IPS-20b (cell line): ENCODE data around the gene NDUFAF8.

Experiments
- H3K27ac ChIP-seq: one replicate; pipeline ENCODE4 v1.5.1; 2013; ENCODE audit warnings: low read length
- H3K27me3 ChIP-seq: 2 replicates; pipeline ENCODE4 v1.6.1; 2013; ENCODE audit warnings: mild to moderate bottlenecking, low read length, inconsistent platforms; ENCODE audit not compliant: insufficient read depth
- H3K36me3 ChIP-seq: 2 replicates; pipeline ENCODE4 v1.6.1; 2013; ENCODE audit warnings: low read depth, mild to moderate bottlenecking, inconsistent platforms, low read length, moderate library complexity; ENCODE audit not compliant: insufficient read depth
- H3K4me1 ChIP-seq: 2 replicates; pipeline ENCODE4 v1.6.1; 2013; ENCODE audit warnings: mild to moderate bottlenecking, control low read depth, inconsistent platforms, low read length, moderate library complexity; ENCODE audit not compliant: insufficient read depth
- H3K4me3 ChIP-seq: 2 replicates; pipeline ENCODE4 v1.5.1; 2013; ENCODE audit warnings: mild to moderate bottlenecking, low read length, inconsistent platforms
- H3K9ac ChIP-seq: 2 replicates; pipeline ENCODE4 v1.6.1; 2013; ENCODE audit warnings: low read depth, mild to moderate bottlenecking, inconsistent platforms, low read length, moderate library complexity
- H3K9me3 ChIP-seq: 2 replicates; pipeline ENCODE4 v1.6.1; 2013; ENCODE audit warnings: mild to moderate bottlenecking, low read depth, low read length, inconsistent platforms; ENCODE audit not compliant: insufficient read depth

The NDUFAF8 gene, protein sequence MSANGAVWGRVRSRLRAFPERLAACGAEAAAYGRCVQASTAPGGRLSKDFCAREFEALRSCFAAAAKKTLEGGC

DNA sequence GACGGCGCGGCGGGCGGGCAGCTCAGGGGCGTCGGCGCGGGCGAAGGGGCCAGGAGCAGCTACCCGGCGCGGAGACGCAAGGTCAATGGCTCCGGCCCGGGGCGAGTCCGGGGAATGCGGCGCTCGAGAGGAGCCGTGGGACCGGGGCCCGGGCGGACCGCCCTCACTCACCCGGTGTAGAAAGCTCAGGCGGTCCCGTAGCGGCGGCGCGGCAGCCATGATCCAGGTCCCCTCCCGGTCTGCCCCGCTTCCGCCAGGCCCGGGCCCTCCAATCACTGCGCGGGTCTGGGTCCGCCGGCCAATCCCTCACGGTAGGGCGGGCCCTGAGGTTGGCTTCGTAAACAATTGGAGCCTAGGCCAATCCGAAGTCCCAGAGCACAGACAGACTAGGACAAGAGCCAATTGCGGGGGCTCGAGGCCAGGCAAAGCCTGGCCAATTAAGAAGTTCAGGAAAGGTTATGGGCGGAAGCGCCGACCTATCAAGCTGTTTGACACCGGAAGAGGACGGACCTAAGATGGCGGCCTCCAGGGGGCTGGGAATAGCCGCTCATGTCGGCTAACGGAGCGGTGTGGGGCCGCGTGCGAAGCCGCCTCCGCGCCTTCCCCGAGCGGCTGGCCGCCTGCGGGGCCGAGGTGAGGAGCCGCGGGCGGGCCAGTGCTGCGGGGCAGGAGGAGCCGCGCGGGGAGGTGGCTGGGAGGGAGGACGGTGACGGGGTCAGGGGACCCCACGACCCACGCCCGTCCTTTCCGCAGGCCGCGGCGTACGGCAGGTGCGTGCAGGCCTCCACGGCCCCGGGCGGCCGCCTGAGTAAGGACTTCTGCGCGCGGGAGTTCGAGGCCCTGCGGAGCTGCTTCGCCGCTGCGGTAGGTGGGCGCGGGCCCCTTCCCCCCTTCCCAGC is at the start of gene NDUFAF8, which contains the start of gene TEPSIN:
TSS of gene NDUFAF8 (plus strand) at position 504 of the 899 bp plus-strand sequence. CDS start at position 550, 46 bp downstream.
TSS of gene TEPSIN (minus strand) at position 241 of the 899 bp plus-strand sequence. CDS start at position 219, 22 bp downstream.
- Histone ChIP-seq H3K4me1 (peaks cover 5% of the 10 kb centered on the region; the same call in 1 of the 2 replicates), H3K9ac (peak within 1 kb of the TSS; percentile 92), H3K27me3 (no peaks in the 10 kb centered on the region), H3K27ac (peak within 1 kb of the TSS; percentile 46), H3K9me3 (no peaks in the 10 kb centered on the region), H3K4me3 (peak within 1 kb of the TSS; percentile 95), H3K36me3 (peaks cover 5% of the 10 kb centered on the region)

DNA sequence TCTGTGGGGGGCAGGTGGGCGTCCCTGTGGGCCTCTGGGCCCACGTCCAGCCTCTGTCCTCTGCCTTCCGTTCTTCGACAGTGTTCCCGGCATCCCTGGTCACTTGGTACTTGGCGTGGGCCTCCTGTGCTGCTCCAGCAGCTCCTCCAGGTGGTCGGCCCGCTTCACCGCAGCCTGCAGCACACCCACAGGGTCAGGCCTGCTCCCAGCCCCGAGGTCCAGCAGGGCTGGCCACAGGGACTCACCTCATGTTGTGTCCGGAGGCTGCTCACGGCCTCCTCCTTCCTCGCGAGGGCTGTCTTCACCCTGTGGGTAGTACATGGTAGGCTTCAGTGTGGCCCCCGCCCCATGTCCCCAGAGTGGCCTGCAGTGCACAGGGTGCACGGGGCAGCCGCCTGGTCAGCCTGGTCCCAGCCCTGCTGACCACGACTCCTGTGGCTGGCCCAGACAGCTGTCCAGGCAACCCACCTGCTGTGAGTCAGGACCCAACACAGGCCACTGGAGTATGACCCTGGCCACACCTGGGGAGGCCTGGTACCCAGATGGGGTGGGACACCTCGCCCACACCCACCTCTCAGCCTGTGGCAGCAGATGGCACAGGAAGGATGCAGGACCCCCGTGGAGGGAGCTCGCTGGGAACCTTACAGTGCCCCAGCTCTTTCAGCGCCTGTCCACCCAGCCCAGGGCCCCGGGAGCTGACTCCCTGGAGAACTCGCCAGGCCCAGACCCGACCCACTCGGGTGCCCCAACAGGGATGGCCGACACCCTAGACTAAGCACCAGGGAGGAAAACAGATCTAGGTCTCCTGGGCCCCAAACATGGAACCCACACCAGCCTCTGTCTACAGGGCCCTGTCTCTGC is 49.2 kb upstream of the NDUFAF8 start:
- no peak overlapping the region for H3K9ac ChIP-seq
- no peaks in the 10 kb centered on the region for H3K27me3 ChIP-seq
- no peaks in the 10 kb centered on the region for H3K4me1 ChIP-seq
- no peak overlapping the region for H3K4me3 ChIP-seq
- peaks cover 9% of the 10 kb centered on the region; the same call in 1 of the 2 replicates for H3K36me3 ChIP-seq
- no peaks in the 10 kb centered on the region for H3K9me3 ChIP-seq
- no peak overlapping the region for H3K27ac ChIP-seq

DNA sequence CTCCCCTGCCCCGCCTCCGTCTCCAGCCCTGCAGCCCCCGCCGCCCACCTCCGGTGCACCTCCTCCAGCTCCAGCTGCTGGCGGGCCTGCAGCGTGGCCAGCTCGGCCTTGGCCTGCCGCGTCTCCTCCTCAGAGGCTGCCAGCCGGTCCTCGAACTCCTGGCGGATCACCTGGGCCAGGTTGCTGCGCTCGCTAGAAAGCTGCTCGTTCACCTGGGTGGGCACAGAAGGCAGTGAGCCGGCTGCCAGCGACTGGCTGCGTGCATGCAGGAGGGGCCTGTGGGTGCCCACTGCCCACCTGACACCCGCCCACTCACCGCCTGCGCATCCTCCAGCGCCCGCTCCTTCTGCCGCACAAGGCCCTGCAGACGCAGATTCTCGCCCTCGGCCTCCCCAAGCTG is 48.5 kb upstream of the NDUFAF8 start:
- Histone ChIP-seq H3K27ac (no peak overlapping the region), H3K4me1 (no peaks in the 10 kb centered on the region), H3K4me3 (no peak overlapping the region), H3K9ac (no peak overlapping the region), H3K36me3 (peaks cover 9% of the 10 kb centered on the region; the same call in 1 of the 2 replicates), H3K9me3 (no peaks in the 10 kb centered on the region), H3K27me3 (no peaks in the 10 kb centered on the region)

DNA sequence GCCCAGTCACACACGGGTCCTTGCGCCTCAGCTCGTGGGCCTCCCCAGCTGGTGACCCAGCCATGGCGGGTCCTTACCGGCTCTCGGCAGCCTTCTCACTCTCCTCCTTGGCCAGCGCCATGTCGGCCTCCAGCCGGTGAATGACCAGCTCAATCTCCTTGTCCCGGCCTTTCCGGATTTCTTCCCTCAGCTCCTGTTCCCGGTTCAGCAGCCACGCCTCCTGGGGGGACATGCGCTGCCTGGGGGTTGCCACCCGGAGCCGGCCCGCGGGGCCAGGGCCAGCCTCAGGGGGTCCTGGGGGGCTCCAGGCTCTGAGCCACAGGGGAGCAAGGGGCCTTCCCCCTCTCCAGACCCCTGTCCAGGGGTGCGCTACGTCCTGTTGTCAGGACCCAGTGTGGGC is 48.0 kb upstream of the NDUFAF8 start:
- peaks cover 9% of the 10 kb centered on the region; the same call in 1 of the 2 replicates for H3K36me3 ChIP-seq
- H3K4me3 ChIP-seq, result no peak overlapping the region
- no peaks in the 10 kb centered on the region for H3K27me3 ChIP-seq
- H3K27ac ChIP-seq, result no peak overlapping the region
- no peaks in the 10 kb centered on the region for H3K4me1 ChIP-seq
- no peaks in the 10 kb centered on the region for H3K9me3 ChIP-seq
- H3K9ac ChIP-seq, result no peak overlapping the region

DNA sequence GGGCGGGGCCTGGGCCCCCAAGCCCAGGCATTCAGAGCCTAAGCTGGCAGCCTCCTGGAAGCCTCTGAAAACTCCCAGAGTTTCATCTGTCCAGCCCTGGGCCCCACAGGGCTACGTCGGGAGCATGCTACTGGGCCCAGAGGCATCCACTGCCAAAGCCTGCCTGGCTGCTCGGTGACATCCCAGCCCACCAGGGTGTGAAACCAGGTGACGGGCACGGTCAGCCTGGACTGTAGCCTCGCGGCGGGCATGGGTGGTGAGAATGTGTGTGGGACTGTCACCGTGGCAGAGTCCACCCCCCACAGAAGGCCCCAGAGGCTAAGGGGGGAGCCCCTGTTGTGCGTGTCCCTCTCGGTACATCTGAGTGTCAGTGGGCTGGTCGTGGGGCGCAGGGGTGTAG is 47.5 kb upstream of the NDUFAF8 start:
- no peaks in the 10 kb centered on the region for H3K9me3 ChIP-seq
- H3K27me3 ChIP-seq, result no peaks in the 10 kb centered on the region
- no peak overlapping the region for H3K4me3 ChIP-seq
- peaks cover 9% of the 10 kb centered on the region; the same call in 1 of the 2 replicates for H3K36me3 ChIP-seq
- no peak overlapping the region for H3K27ac ChIP-seq
- H3K9ac ChIP-seq, result no peak overlapping the region
- H3K4me1 ChIP-seq, result no peaks in the 10 kb centered on the region

DNA sequence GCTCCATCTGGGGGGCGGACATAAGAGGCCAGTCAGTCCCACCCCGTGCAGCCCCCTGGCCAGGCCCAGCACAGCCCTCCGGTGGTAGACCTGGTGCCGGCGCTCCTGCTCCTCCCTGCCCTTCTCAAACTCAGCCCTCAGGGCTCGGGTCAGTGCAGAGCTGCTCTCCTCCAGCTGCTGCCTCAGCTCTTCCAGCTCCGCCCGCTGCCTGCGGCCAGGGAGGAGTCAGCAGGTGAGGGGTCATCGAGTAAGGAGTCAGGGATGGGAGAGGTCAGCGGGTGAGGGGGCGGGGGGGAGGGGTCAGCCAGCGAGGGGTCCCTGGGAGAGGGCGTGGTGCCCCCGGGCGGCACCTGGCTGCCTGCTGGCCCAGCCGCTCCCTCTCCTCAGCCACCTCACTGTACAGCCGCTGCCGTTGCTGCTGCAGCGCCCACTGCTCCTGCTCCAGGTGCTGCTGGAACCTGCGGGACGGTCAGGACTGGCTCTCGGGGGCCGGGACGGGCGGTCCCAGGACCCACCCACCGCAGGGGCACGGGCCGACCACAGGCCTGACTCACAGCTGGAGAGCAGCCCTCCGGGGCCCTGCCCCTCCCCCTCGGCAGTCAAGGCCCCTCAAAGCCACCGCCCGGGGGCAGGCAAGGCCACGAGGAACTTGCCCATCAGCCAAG is 46.6 kb upstream of the NDUFAF8 start:
- Histone ChIP-seq H3K9me3 (no peaks in the 10 kb centered on the region), H3K4me3 (no peak overlapping the region), H3K27ac (no peak overlapping the region), H3K9ac (no peak overlapping the region), H3K27me3 (no peaks in the 10 kb centered on the region), H3K4me1 (no peaks in the 10 kb centered on the region), H3K36me3 (peaks cover 10% of the 10 kb centered on the region; the same call in 1 of the 2 replicates)

DNA sequence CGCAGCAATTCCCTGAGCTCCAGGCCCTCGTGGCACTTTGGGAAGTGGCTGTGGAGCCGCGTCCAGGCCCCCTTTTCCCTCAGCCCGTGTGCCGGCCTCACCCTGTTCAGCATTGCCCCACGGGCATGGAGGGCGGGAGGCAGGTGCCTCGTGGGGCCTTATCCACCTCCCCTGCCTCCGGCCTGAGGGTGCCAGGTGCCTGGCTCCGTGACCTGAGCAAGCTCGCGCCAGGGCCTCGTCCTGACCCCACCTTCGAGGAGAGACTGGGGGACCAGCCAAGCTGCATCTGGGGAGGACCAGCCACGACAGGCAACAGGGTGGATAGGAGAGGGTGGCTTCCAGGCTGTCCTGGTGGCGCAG is 46.1 kb upstream of the NDUFAF8 start:
- Histone ChIP-seq H3K9me3 (no peaks in the 10 kb centered on the region), H3K4me1 (no peaks in the 10 kb centered on the region), H3K27me3 (no peaks in the 10 kb centered on the region), H3K4me3 (no peak overlapping the region), H3K36me3 (peaks cover 13% of the 10 kb centered on the region), H3K9ac (no peak overlapping the region), H3K27ac (no peak overlapping the region)

DNA sequence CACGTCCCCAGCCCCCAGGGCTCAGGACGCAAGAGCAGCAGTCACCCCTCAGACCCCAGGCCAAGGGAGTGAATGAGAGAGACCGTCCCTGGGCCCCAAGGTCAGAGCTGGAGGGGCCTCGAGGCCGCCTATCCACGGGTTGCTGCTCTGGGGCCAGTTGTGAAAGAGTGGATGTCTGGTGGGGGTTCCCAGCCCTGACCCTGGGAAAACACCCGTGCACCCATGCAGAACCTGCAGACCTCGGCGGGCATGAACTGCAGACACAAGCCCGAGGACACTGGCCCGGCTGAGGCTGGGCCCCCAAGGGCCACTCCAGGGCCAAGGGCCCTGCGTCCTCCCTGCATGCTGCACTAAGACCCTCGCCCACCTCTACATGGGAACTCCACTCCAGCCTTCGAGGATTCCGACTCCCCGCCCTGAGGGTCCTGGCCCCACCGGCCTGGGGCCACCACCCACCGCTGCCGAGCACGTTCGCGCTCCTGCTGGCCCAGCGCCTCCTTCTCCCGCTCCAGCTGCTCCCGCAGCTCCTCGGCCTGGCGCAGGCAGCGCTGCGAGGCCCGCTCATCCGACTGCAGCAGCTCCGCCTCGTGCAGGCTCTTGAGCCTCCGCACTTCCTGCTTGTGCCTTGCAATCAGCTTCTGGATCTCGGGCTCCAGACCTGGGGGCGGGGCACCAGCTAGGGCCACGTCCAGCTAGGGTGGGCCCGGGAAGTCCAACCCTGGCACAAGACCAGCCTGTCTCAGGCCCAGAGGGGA is 45.5 kb upstream of the NDUFAF8 start:
- H3K4me1 ChIP-seq, result no peaks in the 10 kb centered on the region
- peaks cover 15% of the 10 kb centered on the region for H3K36me3 ChIP-seq
- no peak overlapping the region for H3K27ac ChIP-seq
- no peaks in the 10 kb centered on the region for H3K27me3 ChIP-seq
- H3K9me3 ChIP-seq, result no peaks in the 10 kb centered on the region
- H3K4me3 ChIP-seq, result no peak overlapping the region
- H3K9ac ChIP-seq, result no peak overlapping the region

DNA sequence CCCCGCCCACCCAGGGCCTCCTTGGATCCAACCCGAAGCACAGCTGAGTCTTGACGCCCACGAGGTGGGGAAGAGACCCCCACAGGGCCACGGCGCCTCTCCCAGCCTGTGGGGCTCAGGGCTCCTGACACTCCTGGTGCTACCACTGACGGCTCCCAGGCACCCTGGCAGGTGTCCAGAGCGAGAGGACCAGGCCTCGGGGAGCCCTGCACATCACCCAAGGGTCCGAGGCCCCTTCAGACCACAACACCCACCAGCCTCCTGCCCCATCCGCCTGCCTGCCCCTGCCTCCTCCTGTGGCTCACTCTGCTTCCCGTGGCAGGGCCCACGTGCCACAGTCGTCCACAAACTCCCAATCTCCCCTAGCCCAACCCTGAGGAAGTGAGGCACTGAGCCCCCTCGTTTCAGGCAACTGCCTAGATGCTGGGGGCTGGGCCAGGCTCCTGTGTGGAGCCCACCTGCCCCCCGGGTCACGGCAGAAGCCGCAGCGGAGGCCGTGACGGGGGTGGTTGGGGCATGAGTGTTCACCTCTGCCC is 44.8 kb upstream of the NDUFAF8 start:
- Histone ChIP-seq H3K4me3 (no peak overlapping the region), H3K27ac (no peak overlapping the region), H3K9ac (no peak overlapping the region), H3K27me3 (no peaks in the 10 kb centered on the region), H3K36me3 (peaks cover 16% of the 10 kb centered on the region), H3K9me3 (no peaks in the 10 kb centered on the region), H3K4me1 (no peaks in the 10 kb centered on the region)

DNA sequence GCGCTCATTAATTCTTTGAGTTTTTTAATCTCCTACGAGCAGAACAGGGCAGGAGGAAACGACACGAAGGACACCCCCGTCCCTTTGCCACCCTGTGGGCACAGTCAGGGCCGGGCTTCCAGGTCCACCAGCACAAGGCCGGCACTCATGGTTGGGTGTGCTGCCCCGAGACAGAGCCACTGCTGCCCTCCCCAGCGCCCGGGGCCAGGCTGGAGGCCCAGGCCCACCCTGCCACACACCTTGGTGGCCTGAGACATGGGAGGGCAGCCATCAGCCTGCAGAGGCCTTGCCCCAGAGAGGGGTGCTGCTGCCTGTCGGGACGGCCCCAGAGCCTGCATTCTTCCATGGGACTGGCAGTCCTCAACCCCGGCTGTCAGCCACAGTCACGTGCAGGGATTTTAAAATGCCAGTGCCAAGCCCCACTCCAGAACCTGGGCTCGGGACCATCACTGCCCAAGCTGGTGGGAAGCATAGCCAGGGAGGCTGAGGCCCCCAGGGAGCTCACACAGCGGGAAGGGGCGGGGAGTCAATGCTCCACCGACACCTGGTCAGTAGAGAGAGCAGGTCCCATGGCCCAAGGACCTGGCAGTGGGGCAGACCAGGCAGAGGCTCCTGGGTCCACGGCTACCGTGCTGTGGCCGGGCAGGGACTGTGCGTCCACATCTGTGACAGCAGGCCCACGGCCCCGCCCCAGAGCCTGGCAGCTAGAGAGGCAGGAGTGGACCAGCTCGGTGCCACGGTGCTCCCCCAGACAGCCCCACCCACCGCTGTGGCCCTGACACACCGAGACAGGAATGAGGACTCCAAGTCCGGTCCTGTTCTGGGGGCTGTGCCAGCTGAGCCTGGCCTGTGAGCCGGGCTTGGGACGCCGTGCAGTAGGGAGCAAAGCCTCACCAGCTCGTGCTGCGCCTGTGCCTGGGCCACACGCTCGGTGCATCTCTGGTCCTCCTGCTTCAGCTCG is 43.9 kb upstream of the NDUFAF8 start:
- Histone ChIP-seq H3K27ac (no peak overlapping the region), H3K9me3 (no peaks in the 10 kb centered on the region), H3K4me3 (no peak overlapping the region), H3K9ac (no peak overlapping the region), H3K27me3 (no peaks in the 10 kb centered on the region), H3K36me3 (peaks cover 12% of the 10 kb centered on the region), H3K4me1 (no peaks in the 10 kb centered on the region)
